Mammary epithelial cell (primary cell): Measurements from ENCODE around the gene RIF1.

Source experiments
- EZH2 ChIP-seq: IDR thresholded peaks from 2 replicates; pipeline ENCODE4 v1.6.1; 2012; ENCODE audit warnings: low read length, inconsistent platforms, borderline replicate concordance
- TF ChIP-seq, protein P1 (sequence below), 2 donors: IDR thresholded peaks in 1 of 2; conservative IDR thresholded peaks in 1 of 2; 2 replicates each; pipeline ENCODE4 v1.5.1; 2011 to 2012; ENCODE audit warnings: inconsistent platforms in 2 of 2, low read length in 2 of 2, mild to moderate bottlenecking in 2 of 2, control low read depth in 1 of 2, low read depth in 1 of 2; ENCODE audit not compliant: insufficient read depth in 1 of 2; ENCODE audit errors: extremely low read depth in 1 of 2

DNA sequence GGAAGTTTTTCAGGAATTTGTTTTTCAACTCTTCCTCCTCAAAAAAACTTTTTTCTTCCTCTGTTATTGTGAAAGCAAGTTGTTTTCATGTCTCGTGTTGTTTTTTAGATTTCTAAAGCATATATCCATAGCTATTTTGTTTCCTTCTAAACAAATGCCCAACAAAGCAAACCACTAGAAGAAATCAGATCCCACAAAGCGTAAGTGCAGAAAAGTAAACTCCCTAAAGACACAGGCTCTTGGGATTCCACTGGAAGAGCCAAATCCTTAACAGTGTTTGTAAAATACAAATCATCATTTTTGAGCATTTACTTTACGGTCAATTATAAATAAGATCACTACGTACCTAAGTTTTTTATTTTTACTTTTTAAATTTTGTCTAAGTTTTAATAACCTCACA, 21.7 kb upstream of the RIF1 start:
- TF ChIP-seq, protein P1, sequence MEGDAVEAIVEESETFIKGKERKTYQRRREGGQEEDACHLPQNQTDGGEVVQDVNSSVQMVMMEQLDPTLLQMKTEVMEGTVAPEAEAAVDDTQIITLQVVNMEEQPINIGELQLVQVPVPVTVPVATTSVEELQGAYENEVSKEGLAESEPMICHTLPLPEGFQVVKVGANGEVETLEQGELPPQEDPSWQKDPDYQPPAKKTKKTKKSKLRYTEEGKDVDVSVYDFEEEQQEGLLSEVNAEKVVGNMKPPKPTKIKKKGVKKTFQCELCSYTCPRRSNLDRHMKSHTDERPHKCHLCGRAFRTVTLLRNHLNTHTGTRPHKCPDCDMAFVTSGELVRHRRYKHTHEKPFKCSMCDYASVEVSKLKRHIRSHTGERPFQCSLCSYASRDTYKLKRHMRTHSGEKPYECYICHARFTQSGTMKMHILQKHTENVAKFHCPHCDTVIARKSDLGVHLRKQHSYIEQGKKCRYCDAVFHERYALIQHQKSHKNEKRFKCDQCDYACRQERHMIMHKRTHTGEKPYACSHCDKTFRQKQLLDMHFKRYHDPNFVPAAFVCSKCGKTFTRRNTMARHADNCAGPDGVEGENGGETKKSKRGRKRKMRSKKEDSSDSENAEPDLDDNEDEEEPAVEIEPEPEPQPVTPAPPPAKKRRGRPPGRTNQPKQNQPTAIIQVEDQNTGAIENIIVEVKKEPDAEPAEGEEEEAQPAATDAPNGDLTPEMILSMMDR (conservative IDR thresholded peaks at IDR 0.05 in 1 of 2, IDR thresholded peaks at IDR 0.05 in 1 of 2; ENCODE audit: extremely low read depth in 1 of 2, insufficient read depth in 1 of 2, low read depth in 1 of 2, low read length in 2 of 2): no peak
- TF ChIP-seq EZH2: no peak
